Nucleus accumbens (tissue), 56 donors: ENCODE data around the gene CCDC92B.
"Not testable (repeated sequence)": the region's sequence is repeated elsewhere in the genome, so short reads cannot be mapped to it uniquely, and the experiment has no call there.

Experiments used
- DNase-seq, 56 donors: peaks; one replicate each; lab custom pipeline; 2025; lab: John Stamatoyannopoulos, UW

The CCDC92B gene

DNA sequence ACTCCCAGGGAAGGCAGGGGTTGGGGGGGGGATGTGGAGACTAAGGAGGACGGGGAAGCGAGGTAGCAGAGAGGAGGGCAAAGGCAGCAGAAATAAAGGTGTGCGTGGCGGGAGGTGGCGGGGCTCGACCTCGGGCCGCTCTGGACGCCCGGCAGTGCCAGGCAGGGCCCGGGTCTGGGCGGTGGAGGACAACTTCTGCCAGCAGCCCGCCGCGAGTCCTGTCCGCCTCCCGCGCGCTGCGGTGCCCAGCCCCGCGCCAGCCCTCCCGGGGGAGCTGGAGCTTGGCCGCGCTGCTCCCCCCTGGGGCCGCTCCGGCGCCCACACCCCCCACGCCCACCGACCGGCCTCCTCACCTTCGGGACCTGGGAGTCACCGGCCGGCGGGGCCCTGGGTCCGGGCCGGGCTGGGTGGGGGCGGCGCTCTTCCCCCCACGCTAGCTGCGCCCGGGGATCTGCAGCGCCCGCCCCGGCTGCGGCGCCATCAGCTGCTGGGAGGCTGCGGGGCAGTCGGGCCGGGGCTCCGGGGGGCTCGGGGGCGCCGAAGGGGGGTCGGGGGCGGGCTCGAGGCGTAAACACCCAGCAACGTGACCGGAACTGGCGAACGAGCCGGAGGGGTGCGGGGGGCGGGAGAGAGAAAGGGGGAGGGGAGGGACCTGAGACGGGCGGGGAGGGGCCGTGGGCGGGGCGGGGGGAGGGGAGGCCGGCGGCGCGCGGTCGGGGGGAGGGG is at the start of gene CCDC92B:
Gene CCDC92B (minus strand): TSS at position 595 of the 726 bp plus-strand sequence. CDS start 14,507 bp downstream, outside the sequence.
- peak in 25 of 56 donors; percentile 19 to 74 (median 59) for DNase-seq

DNA sequence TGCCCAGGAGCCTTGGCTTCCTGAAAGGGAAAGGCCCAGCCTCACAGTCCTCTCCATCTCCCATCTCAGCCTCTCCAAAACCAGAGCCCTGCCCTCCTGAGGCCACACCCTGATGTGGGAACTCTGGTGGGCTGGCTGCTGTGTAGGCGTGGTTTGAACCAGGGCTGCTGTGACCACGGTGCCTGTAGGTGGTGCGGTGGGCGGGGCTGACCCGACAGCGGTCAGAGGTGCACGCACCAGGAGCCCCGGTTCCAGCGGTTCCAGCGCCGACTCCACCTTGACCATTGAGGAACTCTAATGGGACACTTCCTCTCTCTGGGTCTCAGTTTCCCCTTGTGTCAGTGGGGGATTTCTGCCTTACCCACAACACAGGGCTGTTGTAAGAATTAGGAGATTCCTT is 49.2 kb upstream of the CCDC92B start:
- no peak for DNase-seq

DNA sequence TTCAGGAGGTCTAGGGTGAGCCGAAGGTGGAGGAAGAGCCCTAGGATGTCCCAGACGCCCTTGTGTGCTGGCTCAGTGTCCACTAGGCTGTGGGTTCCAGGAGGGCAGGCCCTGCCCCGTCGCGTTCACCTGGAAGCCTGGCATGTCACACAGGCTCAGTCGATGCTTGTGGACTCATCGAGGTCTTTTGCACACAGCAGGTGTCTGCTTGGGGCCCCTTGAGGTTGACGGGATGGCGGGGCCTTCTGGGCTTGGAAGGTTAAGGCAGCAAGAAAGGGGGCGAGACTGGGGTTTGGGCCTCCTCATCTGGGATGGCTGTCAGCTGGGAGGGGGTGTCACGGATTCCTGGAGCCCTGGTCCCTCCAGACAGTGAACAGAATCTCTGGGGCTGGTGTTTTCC is 48.7 kb upstream of the CCDC92B start:
- DNase-seq: no peak

DNA sequence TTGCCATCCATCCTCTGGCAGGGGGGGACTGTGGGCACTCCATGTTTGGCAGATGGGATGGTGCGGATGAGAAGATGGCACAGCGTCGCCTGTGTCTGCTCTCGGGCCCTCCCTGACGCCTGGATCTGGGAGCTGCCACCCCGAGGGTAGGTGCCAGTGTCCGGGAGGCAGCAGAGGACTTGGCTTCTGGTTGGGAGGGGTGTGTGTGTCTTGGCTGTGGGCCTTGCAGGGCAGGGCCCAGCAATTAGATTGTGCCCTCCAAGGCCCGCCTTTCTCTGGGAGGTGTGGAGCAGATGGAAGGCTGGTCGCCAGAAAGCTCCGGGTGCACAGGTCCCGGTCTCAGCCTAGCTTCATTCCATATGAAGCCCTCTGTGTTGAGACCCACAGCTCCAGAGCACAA is 48.2 kb upstream of the CCDC92B start:
- no peak for DNase-seq

DNA sequence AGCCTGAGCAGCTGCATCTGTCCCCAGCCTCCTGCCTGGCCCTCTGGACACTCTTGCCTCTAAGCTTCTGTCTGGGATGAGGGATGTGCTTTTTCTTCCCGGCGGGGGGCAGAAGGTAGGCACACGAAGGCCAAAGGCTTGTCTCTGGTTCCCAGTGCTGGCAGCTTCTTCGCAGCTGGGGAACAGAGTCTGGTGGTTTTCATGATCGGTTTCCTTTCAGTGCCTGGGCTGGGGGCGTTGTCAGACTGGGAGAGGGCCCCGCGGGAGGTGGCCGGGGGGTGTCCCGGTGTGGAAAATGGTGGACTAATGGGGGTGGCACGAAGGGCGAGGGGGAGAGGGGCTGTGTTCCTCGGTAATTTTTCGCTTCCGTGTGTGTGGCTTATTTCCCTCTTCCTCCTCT is 47.8 kb upstream of the CCDC92B start:
- no peak for DNase-seq

DNA sequence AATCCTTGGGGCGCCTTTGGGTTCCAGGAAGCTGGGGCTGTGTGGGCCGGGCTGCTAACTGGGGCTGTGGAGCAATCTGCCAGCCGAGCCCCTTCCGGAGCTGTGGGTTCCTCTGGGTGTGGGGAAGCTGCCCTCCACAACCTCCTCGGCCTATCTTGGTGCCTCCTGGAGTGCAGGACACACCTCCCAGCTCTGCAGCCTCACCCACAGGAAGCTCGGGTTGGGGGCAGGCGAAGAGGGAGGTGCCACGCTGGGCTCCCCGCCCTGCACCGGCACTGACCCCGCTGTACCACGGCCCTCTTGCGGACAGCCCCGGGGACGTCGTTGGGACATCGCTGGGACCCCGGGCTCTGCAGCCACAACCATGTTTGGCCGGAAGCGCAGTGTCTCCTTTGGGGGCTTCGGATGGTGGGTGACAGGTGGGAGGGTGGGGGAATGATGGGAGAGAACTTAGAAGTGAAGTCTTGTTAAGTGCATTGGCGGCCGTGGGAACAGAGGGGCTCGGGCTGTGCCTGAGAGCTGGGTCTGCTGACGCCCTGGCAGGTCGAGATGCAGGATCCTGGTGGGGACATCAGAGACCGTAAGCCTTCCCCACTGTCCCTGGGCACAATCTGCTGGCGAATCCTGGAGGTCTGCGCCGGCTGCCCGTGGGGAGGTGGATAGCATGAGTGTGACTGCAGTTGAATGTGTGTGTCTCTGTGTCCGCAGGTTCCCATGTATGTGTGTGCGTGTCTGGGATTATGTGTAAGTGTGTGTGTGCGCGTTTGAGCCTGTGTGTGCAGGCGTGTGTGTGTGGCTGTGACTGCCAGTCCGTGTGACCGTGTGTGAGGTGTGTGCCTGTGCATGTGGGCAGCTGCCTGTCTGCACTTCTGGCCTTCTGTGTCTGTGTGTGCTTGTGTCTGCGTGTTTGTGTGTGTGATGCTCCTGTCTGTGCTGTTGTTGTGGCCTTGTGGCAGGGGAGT is 47.0 kb upstream of the CCDC92B start, which contains the start of gene RAP1GAP2:
Gene RAP1GAP2 (plus strand): TSS at position 275 of the 962 bp plus-strand sequence. CDS start 90 bp downstream, at position 365.
- peak in 17 of 56 donors; percentile 11 to 50 (median 27) for DNase-seq

DNA sequence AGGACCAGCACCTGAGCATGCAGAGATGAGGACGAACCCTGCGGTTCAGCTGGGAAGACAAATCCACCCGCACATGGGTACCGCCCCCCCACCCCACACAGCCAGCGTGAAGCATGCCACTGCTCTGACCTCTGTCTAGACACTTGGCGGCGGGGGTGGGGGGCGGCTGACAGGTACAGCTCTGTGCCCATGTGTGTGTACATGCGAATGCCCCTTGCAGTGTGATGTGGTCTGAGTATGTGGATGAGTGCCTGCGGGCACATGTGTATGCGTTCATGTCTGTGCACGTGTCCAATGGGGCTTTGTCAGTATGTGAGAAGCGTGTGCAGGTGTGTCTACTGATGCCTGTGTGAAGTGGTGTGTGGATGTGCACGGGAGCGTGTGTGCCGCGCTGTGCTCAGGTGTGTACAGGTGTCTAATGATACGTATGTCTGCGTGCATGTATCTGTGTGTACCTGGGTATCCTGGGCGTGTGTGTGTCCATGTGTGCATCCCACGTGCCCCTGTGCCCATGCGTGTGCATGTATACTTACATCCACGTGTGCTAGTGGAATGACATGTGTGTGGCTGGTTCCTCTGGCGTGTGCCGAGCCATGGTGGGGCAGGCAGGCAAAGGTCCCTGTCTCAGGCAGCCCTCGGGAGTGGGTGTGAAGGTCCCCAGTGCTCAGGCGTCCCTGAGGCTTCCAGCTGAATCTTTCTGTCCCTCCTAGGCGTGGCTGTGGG is 46.1 kb upstream of the CCDC92B start:
- no peak for DNase-seq

DNA sequence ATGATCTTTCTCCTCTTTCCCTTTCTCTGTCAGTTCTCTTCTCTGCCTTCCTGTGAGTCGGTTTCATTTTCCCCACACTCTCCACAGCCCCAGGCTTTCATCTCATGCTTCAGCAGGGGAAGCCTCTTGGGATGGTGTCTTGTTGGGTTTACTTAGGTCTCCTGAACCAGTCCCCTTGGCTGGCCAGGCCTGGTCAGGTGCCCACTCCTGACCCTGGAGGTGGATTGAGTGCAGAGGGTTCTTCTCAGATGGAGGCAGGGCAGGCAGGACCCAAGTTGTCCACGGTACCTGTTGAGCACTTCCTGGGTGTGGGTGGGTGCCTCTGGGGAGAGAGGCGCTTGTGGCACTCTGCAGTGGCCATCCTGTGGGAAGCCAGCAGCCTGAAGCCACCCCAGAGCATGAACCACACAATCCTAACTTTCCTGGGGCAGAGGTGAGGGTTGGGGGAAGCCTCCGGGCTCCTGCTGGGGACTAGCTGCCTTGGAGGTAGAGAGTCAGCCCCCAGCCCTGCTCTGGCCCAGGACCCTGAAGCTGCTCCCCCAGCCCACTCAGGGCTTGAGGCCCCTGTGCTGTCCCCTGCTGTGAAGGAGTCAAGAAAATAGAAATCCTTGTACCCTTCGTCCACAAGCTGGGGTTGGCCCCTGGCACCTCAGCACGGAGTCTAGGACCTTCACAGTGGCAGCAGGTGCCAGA is 44.8 kb upstream of the CCDC92B start:
- DNase-seq: no peak

DNA sequence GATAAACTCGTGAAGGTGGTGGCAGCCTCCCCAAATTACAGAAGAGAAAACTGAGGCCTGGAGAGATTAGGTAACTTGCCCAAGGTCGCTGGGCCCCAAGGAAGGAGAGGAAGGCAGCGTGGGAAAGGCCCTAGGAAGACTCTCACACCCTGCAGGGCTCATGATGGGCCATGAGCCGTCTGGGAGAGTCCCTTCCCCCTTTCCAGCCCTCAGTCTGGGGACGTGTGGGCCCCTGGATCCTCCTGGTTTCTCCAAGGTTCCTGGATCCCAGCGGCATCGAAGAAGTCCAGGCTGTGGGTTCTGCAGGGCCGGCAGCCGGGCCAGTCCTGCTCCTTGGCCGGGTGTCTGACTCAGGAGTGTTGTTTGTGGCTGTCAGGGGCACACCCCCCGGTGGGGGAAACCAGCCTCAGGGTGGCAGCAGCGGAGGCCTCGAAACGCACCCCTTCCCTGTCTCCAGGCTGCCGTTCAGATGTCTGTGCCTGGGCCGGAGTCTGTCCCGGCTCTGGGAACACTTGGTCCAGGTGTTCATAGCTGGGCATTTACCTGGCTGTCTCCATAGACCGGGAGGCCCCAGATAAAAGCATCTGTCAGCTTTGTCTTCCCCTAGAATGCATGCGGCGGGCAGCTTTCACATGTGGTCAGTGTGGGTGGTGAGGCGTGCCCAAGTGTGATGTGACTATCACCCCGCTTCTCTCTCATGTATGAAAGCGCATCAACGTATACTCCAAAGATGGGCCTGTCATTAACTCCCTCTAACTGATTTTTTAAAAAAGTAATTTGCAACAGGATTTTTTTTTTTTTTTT is 43.1 kb upstream of the CCDC92B start:
- DNase-seq: no peak

DNA sequence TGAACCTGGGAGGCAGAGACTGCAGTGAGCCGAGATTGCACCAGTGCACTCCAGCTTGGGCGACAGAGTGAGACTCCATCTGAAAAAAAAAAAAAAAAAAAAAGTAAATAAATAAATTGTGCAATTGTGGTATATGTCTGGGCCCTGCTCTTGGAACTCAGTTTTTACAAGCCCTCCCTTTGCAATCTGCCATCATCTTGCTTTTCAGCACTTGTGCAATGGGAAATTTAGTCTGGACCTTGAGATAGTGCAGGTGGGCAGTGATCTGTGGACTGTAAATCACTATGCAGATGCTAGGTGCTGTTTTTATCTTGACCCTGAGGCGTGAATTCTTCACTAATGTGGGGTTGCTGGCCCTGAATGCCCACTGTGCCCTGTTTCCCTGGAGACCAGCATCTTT is 40.2 kb upstream of the CCDC92B start:
- no peak for DNase-seq

DNA sequence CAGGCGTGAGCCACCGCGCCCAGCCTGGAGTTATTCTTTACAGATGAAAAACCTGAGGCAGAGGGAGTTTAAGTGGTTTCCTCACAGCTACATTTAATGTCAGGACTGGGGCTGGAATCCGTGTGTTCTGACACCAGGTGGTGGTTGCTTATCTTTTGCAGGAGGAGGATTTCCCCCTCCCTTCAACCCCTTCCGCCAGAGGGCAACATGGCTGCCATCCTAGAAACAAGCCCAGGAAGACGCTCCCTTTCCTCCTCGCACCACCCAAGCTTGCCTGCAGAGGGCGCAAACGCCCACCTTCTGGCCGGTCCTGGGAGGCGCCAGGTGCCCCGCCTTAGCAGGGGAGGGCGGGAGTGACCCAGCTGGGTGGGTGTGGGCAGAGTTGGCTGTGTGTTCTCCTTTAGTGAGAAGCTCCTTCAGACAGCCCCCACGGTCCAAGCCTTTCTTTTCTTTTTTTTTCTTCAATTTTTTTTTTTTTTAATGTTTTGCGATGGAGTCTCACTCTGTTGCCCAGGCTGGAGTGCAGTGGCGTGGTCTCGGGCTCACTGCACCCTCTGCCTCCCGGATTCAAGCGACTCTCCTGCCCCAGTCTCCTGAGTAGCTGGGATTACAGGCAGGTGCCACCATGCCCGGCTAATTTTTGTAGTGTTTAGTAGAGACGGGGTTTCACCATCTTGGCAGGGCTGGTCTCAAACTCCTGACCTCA is 36.9 kb upstream of the CCDC92B start:
- peak in 49 of 56 donors; percentile 3 to 83 (median 46) for DNase-seq

DNA sequence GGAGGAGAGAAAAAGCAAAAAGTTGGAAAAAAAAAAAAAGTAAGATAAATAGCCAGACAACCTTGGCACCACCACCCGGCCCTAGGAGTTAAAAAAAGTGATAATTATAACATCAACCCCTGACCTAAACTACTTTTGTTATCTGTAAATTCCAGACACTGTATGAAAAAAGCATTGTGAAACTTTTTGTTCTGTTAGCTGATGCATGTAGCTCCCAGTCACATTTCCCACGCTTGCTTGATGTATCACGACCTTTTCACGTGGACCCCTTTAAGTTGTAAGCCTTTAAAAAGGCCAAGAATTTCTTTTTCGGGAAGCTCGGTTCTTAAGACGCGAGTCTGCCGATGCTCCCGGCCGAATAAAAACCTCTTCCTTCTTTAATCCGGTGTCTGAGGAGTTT is 35.9 kb upstream of the CCDC92B start:
- DNase-seq: not testable (repeated sequence)

DNA sequence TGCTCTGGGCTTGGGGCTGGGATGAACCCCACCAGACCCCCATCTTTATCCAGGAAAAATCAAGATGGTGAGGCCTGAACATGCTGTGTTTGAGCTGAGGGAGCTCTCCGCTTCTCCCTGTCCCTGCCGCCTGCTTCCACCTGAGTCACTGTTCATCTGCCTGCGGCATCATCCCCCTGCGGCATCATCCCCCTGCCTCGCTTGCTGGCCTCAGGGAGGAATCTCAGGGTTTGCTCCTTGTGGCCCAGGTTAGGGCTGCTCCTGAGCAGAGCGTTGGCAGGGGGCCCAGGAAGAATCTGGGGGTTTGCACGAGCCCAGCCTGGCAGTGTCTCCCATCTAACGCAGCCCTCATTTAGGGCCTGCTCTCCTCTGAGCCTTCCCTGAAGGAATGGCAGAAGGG is 35.4 kb upstream of the CCDC92B start:
- no peak for DNase-seq

DNA sequence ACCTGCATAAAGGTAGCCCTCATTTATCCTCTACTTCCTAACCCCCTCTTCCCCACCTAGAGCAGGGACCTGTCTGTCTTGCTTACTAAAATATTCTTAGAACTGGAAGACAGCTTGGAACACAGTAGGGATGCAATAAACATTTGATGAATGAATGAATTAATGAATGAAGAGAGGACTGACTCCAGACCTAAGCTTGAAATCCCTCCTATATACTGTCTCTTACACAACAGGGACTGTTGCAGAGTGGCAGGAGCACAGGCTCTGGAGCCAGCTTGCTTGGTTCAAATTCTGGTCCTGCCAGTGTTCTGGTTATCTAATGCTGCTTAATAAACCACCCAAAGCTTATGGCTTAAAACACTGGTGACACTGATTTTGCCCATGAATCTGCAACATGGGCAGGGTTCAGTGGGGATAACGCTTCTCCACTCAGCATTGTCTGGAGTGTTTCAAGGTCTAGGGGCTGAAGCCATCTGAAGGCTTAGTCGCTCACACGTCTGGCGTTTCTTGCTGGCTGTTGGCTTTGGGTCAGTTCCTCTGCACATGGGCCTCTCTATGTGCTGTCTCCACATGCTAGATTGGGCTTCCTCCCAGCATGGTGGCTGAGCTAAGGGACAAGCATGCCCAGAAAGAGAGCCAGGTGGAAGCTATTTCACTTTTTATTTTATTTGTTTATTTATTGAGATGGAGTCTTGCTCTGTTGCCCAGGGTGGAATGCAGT is 34.0 kb upstream of the CCDC92B start:
- no peak for DNase-seq

DNA sequence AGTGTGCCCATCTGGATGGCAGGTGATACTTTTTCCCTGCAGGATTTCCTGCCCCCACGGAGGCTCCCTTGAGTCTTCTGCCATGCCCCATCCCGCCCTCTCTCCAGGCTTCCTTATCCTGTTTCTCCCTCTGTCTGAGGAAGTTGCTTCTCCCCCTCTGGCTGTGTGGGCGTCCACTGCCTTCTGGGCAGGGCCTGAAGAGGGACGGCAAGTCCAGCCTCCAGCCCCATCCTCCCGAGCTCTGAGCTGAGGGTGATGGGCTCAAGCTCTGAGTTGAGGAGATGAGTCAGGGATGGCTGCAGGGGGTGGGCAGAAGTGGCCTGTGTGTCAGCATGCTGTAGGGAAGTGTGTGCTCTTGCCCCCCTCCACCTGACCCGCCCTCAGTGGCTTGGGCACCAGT is 32.6 kb upstream of the CCDC92B start:
- DNase-seq: no peak

DNA sequence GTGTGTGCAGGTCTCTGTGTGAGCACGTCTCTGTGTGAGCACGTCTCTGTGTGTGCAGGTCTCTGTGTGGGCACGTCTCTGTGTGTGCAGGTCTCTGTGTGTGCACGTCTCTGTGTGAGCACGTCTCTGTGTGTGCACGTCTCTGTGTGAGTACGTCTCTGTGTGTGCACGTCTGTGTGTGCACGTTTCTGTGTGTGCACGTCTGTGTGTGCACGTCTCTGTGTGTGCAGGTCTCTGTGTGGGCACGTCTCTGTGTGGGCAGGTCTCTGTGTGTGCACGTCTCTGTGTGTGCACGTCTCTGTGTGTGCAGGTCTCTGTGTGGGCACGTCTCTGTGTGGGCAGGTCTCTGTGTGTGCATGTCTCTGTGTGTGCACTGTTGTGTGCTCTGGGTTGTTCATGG is 32.1 kb upstream of the CCDC92B start:
- DNase-seq: not testable (repeated sequence)

DNA sequence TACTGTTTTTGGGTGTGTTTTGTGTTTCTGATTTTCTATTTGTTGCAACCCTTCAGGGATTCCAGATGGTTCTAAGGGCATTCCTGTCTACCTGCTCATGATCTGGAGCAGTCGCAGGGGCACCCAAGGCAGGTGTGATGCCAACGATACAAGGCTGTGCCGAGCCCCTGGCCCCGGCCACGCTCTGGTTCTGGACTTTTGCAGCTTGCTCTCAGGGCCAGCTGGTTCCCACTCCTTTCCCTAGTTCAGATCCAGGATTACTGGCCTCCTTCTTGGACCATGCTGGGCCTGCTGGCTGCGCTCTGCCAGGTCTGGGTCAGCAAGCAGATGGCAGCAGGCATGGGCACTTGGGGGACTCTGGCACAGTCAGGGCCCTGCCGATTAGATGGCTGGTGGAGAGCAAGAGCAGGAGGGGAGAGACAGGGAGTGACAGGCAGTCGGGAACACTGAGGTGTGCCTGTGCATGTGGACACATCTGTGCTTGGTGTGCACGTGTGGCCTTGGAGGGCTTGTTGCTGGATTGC is 31.5 kb upstream of the CCDC92B start:
- DNase-seq: no peak

DNA sequence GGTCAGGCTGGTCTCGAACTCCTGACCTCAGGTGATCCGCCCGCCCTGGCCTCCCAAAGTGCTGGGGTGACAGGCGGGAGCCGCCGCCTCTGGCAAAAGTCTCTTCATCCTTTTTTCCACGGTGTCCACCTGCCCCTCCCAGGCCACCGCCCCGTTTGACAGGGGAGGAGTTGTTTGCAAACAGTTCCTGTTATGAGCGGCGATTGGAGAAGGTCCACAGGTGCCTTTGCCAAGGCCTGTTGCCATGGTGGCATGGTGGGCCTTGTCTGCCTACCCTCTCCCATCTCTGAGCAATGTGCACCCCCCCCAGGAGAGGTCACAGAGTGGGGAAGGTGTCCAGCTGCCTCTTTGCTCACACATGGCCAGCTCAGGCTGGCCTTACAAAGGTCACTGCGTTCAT is 30.8 kb upstream of the CCDC92B start:
- DNase-seq: no peak
